ENCODE results near the gene UBE2D2. TPM values are rescaled to one million over a fixed set of nuclear protein-coding genes. Genes with fewer than 3 reads are reported as not detected.
A peak's percentile ranks its signal among the peaks of the same experiment; 100 is the strongest.

UBE2D2 gene
- total and polyA plus RNA-seq, 2 of the 13 experiments (the other 11 are each of a cell fraction or from before 2014, with no cell fraction given) = 79.1 to 109 TPM

DNA sequence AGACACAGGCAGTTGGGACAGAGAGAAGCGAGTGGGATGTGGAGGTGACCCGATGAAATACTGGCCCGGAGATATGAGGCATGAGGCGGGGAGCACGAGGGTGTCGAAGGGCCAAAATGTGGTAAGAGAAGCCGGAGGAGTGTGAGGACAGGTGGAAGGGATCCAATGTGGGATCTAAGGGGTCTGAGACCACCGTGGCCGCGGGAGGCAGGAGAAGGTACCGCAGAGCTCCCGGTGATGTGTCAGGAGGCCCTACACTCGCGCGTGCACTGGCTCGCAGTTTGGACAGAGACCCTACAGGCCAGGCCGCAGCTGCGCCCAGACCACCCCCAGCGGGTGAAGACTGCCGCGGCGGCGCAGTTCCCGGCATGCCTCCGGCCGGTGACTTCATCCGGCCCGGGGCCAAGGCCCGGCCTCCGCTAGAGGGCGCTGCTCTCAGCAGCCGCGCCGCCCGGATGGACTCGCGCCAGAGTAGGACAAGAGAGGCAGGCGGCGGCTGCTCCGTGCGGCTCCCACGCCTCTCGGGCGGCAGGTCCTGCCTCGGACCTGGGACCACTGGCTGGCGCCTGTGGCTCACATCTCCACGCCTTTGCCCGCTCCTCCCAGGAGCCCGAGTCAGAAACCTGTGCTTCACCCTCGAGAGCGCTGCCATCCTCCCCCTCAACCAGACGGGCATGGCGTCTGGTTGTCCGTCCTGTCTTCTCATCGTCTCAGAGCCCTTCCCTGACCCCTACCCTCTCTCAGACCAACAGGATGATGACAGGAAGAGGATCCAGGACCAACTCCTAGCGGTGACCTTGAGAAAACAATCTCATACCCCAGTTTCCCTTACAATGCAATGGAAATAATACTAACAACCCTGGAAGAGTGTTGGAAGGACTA lies 43.2 kb upstream of the UBE2D2 start (continued):
- TF ChIP-seq, protein P1, sequence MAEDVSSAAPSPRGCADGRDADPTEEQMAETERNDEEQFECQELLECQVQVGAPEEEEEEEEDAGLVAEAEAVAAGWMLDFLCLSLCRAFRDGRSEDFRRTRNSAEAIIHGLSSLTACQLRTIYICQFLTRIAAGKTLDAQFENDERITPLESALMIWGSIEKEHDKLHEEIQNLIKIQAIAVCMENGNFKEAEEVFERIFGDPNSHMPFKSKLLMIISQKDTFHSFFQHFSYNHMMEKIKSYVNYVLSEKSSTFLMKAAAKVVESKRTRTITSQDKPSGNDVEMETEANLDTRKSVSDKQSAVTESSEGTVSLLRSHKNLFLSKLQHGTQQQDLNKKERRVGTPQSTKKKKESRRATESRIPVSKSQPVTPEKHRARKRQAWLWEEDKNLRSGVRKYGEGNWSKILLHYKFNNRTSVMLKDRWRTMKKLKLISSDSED (CRISPR knock-in tag; IDR thresholded peaks at IDR 0.05) = no peak
- TF ChIP-seq TOE1 (CRISPR knock-in tag; IDR thresholded peaks at IDR 0.05) (peak; percentile 67; the same call in 1 of the 2 replicates), ZBTB4 (CRISPR knock-in tag; IDR thresholded peaks at IDR 0.05; ENCODE audit: borderline replicate concordance) (peak; percentile 71; the same call in 1 of the 2 replicates), ZNF652 (CRISPR knock-in tag; IDR thresholded peaks at IDR 0.05; ENCODE audit: borderline replicate concordance, low read depth) (no peak), ZNF333 (CRISPR knock-in tag; IDR thresholded peaks at IDR 0.05; ENCODE audit: borderline replicate concordance) (peak; percentile 60; the same call in 1 of the 2 replicates), RCOR2 (CRISPR knock-in tag; IDR thresholded peaks at IDR 0.05) (peak; percentile 70), ZMYM4 (CRISPR knock-in tag; IDR thresholded peaks at IDR 0.05) (peak; percentile 87), ZNF512B (CRISPR knock-in tag; IDR thresholded peaks at IDR 0.05; ENCODE audit: borderline replicate concordance) (0 out of 2 replicates have a peak, but pooled peaks have one; percentile 32)
- TF ChIP-seq, protein P2, sequence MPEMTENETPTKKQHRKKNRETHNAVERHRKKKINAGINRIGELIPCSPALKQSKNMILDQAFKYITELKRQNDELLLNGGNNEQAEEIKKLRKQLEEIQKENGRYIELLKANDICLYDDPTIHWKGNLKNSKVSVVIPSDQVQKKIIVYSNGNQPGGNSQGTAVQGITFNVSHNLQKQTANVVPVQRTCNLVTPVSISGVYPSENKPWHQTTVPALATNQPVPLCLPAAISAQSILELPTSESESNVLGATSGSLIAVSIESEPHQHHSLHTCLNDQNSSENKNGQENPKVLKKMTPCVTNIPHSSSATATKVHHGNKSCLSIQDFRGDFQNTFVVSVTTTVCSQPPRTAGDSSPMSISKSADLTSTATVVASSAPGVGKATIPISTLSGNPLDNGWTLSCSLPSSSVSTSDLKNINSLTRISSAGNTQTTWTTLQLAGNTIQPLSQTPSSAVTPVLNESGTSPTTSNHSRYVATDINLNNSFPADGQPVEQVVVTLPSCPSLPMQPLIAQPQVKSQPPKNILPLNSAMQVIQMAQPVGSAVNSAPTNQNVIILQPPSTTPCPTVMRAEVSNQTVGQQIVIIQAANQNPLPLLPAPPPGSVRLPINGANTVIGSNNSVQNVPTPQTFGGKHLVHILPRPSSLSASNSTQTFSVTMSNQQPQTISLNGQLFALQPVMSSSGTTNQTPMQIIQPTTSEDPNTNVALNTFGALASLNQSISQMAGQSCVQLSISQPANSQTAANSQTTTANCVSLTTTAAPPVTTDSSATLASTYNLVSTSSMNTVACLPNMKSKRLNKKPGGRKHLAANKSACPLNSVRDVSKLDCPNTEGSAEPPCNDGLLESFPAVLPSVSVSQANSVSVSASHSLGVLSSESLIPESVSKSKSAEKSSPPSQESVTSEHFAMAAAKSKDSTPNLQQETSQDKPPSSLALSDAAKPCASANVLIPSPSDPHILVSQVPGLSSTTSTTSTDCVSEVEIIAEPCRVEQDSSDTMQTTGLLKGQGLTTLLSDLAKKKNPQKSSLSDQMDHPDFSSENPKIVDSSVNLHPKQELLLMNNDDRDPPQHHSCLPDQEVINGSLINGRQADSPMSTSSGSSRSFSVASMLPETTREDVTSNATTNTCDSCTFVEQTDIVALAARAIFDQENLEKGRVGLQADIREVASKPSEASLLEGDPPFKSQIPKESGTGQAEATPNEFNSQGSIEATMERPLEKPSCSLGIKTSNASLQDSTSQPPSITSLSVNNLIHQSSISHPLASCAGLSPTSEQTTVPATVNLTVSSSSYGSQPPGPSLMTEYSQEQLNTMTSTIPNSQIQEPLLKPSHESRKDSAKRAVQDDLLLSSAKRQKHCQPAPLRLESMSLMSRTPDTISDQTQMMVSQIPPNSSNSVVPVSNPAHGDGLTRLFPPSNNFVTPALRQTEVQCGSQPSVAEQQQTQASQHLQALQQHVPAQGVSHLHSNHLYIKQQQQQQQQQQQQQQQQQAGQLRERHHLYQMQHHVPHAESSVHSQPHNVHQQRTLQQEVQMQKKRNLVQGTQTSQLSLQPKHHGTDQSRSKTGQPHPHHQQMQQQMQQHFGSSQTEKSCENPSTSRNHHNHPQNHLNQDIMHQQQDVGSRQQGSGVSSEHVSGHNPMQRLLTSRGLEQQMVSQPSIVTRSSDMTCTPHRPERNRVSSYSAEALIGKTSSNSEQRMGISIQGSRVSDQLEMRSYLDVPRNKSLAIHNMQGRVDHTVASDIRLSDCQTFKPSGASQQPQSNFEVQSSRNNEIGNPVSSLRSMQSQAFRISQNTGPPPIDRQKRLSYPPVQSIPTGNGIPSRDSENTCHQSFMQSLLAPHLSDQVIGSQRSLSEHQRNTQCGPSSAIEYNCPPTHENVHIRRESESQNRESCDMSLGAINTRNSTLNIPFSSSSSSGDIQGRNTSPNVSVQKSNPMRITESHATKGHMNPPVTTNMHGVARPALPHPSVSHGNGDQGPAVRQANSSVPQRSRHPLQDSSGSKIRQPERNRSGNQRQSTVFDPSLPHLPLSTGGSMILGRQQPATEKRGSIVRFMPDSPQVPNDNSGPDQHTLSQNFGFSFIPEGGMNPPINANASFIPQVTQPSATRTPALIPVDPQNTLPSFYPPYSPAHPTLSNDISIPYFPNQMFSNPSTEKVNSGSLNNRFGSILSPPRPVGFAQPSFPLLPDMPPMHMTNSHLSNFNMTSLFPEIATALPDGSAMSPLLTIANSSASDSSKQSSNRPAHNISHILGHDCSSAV (CRISPR knock-in tag; IDR thresholded peaks at IDR 0.05; ENCODE audit: borderline replicate concordance) = no peak
- TF ChIP-seq, protein P3, sequence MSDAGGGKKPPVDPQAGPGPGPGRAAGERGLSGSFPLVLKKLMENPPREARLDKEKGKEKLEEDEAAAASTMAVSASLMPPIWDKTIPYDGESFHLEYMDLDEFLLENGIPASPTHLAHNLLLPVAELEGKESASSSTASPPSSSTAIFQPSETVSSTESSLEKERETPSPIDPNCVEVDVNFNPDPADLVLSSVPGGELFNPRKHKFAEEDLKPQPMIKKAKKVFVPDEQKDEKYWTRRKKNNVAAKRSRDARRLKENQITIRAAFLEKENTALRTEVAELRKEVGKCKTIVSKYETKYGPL (CRISPR knock-in tag; IDR thresholded peaks at IDR 0.05) = 0 out of 2 replicates have a peak, but pooled peaks have one; percentile 56
